Karpas-422 (cell line): ENCODE data around the gene ABCB9. TPM values are rescaled to one million over a fixed set of nuclear protein-coding genes. Genes with fewer than 3 reads are reported as not detected.

ENCODE experiments used
- DNase-seq: peaks from one replicate; pipeline ENCODE4 v3.0.0-alpha.2; 2015
- H2AFZ ChIP-seq: fragments of 200-600 bp; sonication (generic); 2 replicates; pipeline ENCODE4 v1.6.1; 2014; ENCODE audit warnings: antibody characterized with exemption, low read length, mixed read lengths
- H3K27ac ChIP-seq: fragments of 200-600 bp; sonication (generic); 2 replicates; pipeline ENCODE4 v1.5.1; 2014; ENCODE audit warnings: mild to moderate bottlenecking, low read length, moderate library complexity
- H3K27me3 ChIP-seq: fragments of 200-600 bp; sonication (generic); 2 replicates; pipeline ENCODE4 v1.6.1; 2014; ENCODE audit warnings: low read length, mixed read lengths
- H3K36me3 ChIP-seq: fragments of 200-600 bp; sonication (generic); 2 replicates; pipeline ENCODE4 v1.6.1; 2014; ENCODE audit warnings: low read length, mixed read lengths; ENCODE audit not compliant: insufficient read depth
- H3K4me1 ChIP-seq: fragments of 200-600 bp; sonication (generic); 2 replicates; pipeline ENCODE4 v1.6.1; 2014; ENCODE audit warnings: mild to moderate bottlenecking, low read length, mixed read lengths
- H3K4me2 ChIP-seq: fragments of 200-600 bp; sonication (generic); 2 replicates; pipeline ENCODE4 v1.6.1; 2014; ENCODE audit warnings: low read length, low read depth, mild to moderate bottlenecking; ENCODE audit not compliant: poor library complexity, severe bottlenecking
- H3K4me3 ChIP-seq: fragments of 200-600 bp; sonication (generic); 2 replicates; pipeline ENCODE4 v1.5.1; 2014; ENCODE audit warnings: mild to moderate bottlenecking, antibody characterized with exemption, low read length, mixed read lengths
- H3K79me2 ChIP-seq: fragments of 200-600 bp; sonication (generic); 2 replicates; pipeline ENCODE4 v1.6.1; 2014; ENCODE audit warnings: mild to moderate bottlenecking, low read length, mixed read lengths
- H3K9ac ChIP-seq: fragments of 200-600 bp; sonication (generic); 2 replicates; pipeline ENCODE4 v1.6.0; 2014; ENCODE audit warnings: low read length
- H3K9me2 ChIP-seq: fragments of 200-600 bp; sonication (generic), shearing (Covaris generic); replicated peaks from 2 replicates; pipeline ENCODE4 v1.6.0; 2014; ENCODE audit warnings: mild to moderate bottlenecking, low read length, moderate library complexity; ENCODE audit not compliant: insufficient read depth
- H3K9me3 ChIP-seq: fragments of 300-700, 200-600 bp; sonication (generic); 2 replicates; pipeline ENCODE4 v1.6.1; 2014; ENCODE audit warnings: low read length, mixed read lengths
- H4K20me1 ChIP-seq: fragments of 200-600 bp; sonication (generic); 2 replicates; pipeline ENCODE4 v1.6.1; 2014; ENCODE audit warnings: mild to moderate bottlenecking, antibody characterized with exemption, low read length, low read depth; ENCODE audit not compliant: insufficient read depth
- total RNA-seq: library from RNA; depleted of rRNA; stranded (reverse); fragments of >200 nt; shearing (Covaris generic); gene quantifications from 2 replicates; pipeline ENCODE4 v1.2.3, GENCODE V29; 2014; ENCODE audit warnings: low replicate concordance

Gene ABCB9
- total RNA-seq, 1 experiment from 2014 or later = 1.5 TPM

- H3K9ac ChIP-seq = no peak overlapping the region
- no peaks in the 10 kb centered on the region for H3K9me3 ChIP-seq
- H3K4me3 ChIP-seq = no peak overlapping the region
- H3K9me2 ChIP-seq = no peaks in the 10 kb centered on the region
- no peaks in the 10 kb centered on the region for H4K20me1 ChIP-seq
- H3K4me2 ChIP-seq = no peak overlapping the region
- H3K36me3 ChIP-seq = no peaks in the 10 kb centered on the region
- H3K4me1 ChIP-seq = no peaks in the 10 kb centered on the region
- no peak for DNase-seq
- H3K27me3 ChIP-seq = no peaks in the 10 kb centered on the region
- no peak overlapping the region for H3K27ac ChIP-seq
- H3K79me2 ChIP-seq = no peaks in the 10 kb centered on the region
- no peak overlapping the region for H2AFZ ChIP-seq
Observed at GRCh38 chr12:122990961-122991622, 24.8 kb upstream of the ABCB9 start.

DNA sequence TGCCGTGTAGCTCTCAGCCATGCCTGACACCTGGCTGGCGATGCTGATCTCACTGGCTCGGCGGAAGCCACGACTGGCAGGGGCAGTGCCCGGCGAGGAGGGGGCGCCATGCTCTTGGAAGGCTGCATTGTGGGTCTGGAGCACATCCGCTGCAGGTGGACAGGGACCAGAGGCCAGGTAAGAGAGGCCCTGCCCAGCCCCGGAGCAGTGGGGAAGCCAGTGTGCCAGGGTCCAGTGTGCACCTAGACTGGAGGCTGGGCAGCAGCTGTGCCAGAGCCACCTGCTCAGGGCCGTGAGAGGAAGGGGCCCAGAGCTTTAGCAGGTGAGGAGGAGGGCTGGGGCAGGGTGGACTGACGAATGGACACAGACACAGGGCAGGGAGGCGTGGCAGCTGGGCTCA is 24.3 kb upstream of the ABCB9 start:
- Histone ChIP-seq H3K9me3 (no peaks in the 10 kb centered on the region), H3K9ac (no peak overlapping the region), H3K4me3 (no peak overlapping the region), H3K4me1 (no peaks in the 10 kb centered on the region), H3K27me3 (no peaks in the 10 kb centered on the region), H3K4me2 (no peak overlapping the region), H3K79me2 (no peaks in the 10 kb centered on the region), H3K27ac (no peak overlapping the region), H3K36me3 (no peaks in the 10 kb centered on the region), H3K9me2 (no peaks in the 10 kb centered on the region), H2AFZ (no peak overlapping the region), H4K20me1 (no peaks in the 10 kb centered on the region)
- no peak for DNase-seq

GRCh38 chr12:122989874-122990419 is 23.7 kb upstream of the ABCB9 start:
- Histone ChIP-seq H3K36me3 (no peaks in the 10 kb centered on the region), H3K4me3 (no peak overlapping the region), H3K4me2 (no peak overlapping the region), H3K27me3 (no peaks in the 10 kb centered on the region), H3K9ac (no peak overlapping the region), H3K4me1 (no peaks in the 10 kb centered on the region), H3K9me2 (no peaks in the 10 kb centered on the region), H2AFZ (no peak overlapping the region), H3K79me2 (no peaks in the 10 kb centered on the region), H3K27ac (no peak overlapping the region), H4K20me1 (no peaks in the 10 kb centered on the region), H3K9me3 (no peaks in the 10 kb centered on the region)
- no peak for DNase-seq

- Histone ChIP-seq H3K4me2 (no peak overlapping the region), H3K9me3 (no peaks in the 10 kb centered on the region), H3K27me3 (no peaks in the 10 kb centered on the region), H2AFZ (no peak overlapping the region), H4K20me1 (0 out of 2 replicates have a peak, but pooled peaks cover 2% of the 10 kb centered on the region), H3K9ac (no peak overlapping the region), H3K4me1 (no peaks in the 10 kb centered on the region), H3K27ac (no peak overlapping the region), H3K4me3 (no peak overlapping the region), H3K36me3 (no peaks in the 10 kb centered on the region), H3K79me2 (no peaks in the 10 kb centered on the region), H3K9me2 (no peaks in the 10 kb centered on the region)
- DNase-seq = peak; percentile 57
Observed at GRCh38 chr12:122989225-122989839, 23.1 kb upstream of the ABCB9 start.

- H3K4me2 ChIP-seq = no peak overlapping the region
- no peaks in the 10 kb centered on the region for H3K36me3 ChIP-seq
- H2AFZ ChIP-seq = no peak overlapping the region
- H3K4me1 ChIP-seq = peaks cover 3% of the 10 kb centered on the region; the same call in 1 of the 2 replicates
- H3K79me2 ChIP-seq = no peaks in the 10 kb centered on the region
- no peaks in the 10 kb centered on the region for H3K27me3 ChIP-seq
- no peaks in the 10 kb centered on the region for H3K9me3 ChIP-seq
- no peak for DNase-seq
- peaks cover 3% of the 10 kb centered on the region; the same call in 1 of the 2 replicates for H4K20me1 ChIP-seq
- H3K27ac ChIP-seq = no peak overlapping the region
- H3K9me2 ChIP-seq = no peaks in the 10 kb centered on the region
- no peak overlapping the region for H3K4me3 ChIP-seq
- no peak overlapping the region for H3K9ac ChIP-seq
Observed at GRCh38 chr12:122988612-122989212, 22.4 kb upstream of the ABCB9 start.

DNA sequence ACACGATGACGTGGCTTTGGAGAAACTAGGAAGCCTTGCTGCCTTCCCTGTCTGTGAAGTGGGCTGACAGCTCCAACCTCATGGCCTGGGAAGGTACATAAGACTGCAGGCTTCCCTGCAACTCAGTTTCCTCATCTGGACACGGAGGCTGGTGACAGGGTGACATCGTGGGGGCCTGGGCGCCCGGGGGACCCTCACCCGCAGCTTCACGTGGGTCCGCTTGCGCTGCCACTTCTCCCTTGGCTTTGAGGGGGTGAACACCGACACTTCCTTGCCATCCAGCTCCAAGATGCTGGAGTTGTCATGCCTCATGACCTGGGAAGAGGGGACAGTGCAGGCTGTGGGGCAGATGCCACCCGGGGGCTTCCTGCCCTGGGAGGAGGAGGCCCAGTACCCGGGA is 21.8 kb upstream of the ABCB9 start:
- Histone ChIP-seq H4K20me1 (peaks cover 7% of the 10 kb centered on the region; the same call in 1 of the 2 replicates), H3K79me2 (no peaks in the 10 kb centered on the region), H3K9me3 (no peaks in the 10 kb centered on the region), H2AFZ (no peak overlapping the region), H3K36me3 (no peaks in the 10 kb centered on the region), H3K27ac (no peak overlapping the region), H3K4me2 (no peak overlapping the region), H3K4me1 (peaks cover 3% of the 10 kb centered on the region; the same call in 1 of the 2 replicates), H3K9ac (no peak overlapping the region), H3K4me3 (no peak overlapping the region), H3K9me2 (no peaks in the 10 kb centered on the region), H3K27me3 (no peaks in the 10 kb centered on the region)
- no peak for DNase-seq

DNA sequence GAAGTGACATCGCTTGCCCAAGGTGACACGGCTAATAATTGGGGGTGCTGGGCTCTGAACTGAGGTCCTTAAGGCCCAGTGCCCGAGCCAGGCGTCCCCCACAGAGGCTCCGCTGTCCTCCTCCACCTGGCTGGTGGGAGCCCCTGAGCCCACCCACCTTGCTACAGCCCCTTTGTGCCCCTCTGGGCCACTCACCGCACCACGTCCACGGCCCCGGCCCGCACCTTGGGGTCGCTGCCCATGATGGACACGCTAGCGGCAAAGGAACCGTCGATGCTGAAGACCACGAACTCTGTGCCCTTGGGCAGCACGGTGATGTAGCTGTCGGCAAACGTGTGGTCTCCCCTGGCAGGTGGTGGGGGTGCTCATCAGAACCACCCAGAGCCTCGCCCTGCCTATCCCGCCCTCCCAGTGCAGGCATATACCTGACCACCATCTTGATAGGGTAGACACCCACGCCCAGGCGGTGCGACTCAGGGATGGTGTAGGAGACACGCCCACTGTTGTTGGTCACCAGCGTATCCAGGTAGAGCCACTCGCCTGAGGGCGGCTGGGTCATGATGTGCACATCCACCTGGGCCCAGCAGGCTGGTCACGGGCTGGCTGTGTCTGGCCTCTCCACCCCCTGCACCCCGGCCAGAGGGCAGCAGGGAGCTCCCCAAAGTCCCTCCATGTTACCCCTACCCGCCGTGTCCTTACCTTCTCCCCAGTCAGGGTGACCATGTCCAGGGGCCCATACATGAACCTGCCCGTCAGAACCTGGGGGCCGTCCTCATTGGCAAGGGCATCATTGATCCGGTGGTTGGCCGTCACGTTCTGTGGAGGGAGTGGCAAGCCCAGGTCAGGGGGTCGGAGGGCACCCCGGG is 21.1 kb upstream of the ABCB9 start:
- H3K27ac ChIP-seq = no peak overlapping the region
- no peak overlapping the region for H3K9ac ChIP-seq
- H3K9me2 ChIP-seq = no peaks in the 10 kb centered on the region
- H3K79me2 ChIP-seq = no peaks in the 10 kb centered on the region; the same call in 1 of the 2 replicates
- H3K27me3 ChIP-seq = no peaks in the 10 kb centered on the region
- peaks cover 7% of the 10 kb centered on the region; the same call in 1 of the 2 replicates for H3K36me3 ChIP-seq
- H4K20me1 ChIP-seq = peaks cover 14% of the 10 kb centered on the region
- H3K4me1 ChIP-seq = peaks cover 7% of the 10 kb centered on the region
- no peak overlapping the region for H3K4me2 ChIP-seq
- no peaks in the 10 kb centered on the region for H3K9me3 ChIP-seq
- no peak for DNase-seq
- no peak overlapping the region for H3K4me3 ChIP-seq
- H2AFZ ChIP-seq = no peak overlapping the region
